Measurements from ENCODE around the gene IL20RB. TPM values are rescaled to one million over a fixed set of nuclear protein-coding genes. Genes with fewer than 3 reads are reported as not detected.
"Not testable (repeated sequence)": the region's sequence is repeated elsewhere in the genome, so short reads cannot be mapped to it uniquely, and the experiment has no call there.

The IL20RB gene
- total and polyA plus RNA-seq, 2 donors (not counting 3 experiments of a cell fraction or from before 2014, with no cell fraction given) = 0.79 to 1.6 TPM

DNA sequence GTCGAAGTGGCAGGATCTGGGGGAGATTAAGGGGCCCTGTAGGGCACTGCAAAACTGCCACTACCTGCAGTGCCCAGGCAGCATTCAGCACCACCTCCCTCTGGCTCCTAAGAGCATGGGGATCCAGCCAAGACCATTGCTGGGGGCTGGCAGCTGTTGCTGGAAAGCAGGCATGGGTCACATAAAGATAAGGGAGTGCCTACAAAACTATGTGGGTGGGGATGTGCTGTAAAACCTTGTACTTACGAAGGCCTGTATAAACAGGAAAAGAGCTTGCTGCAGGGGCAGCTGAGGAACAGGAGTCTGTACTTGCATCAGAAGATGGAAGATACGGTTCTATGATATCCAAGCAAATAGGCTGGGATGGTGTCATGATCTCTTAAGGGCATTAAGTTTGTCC lies 27.1 kb downstream of the IL20RB start:
- no peaks in the 10 kb centered on the region for H3K27me3 ChIP-seq (ENCODE audit: control insufficient read depth in 2 of 2, insufficient read depth in 2 of 2, low read length in 2 of 2)
- POLR2A ChIA-PET = no interaction called here
- H4K20me1 ChIP-seq (replicated peaks; ENCODE audit: control insufficient read depth, extremely low read depth, insufficient read depth, low read length) = no peaks in the 10 kb centered on the region
- TF ChIP-seq MYC (IDR thresholded peaks at IDR 0.05; ENCODE audit: low read depth, low read length) (no peak), EZH2 (IDR thresholded peaks at IDR 0.05; ENCODE audit: borderline replicate concordance, low read depth, low read length, severe bottlenecking) (no peak), FOS (IDR thresholded peaks at IDR 0.05; ENCODE audit: borderline replicate concordance, insufficient read depth, low read length) (no peak), JUN (IDR thresholded peaks at IDR 0.05; ENCODE audit: borderline replicate concordance, insufficient read depth, insufficient read length, low read depth) (no peak), GATA2 (IDR thresholded peaks at IDR 0.05; ENCODE audit: insufficient read depth, insufficient read length, low read depth, low read length) (no peak), POLR2AphosphoS5 (IDR thresholded peaks at IDR 0.05; ENCODE audit: insufficient read depth, low read depth, low read length) (no peak), CTCF (IDR thresholded peaks at IDR 0.05; ENCODE audit: extremely low read depth in 1 of 2, insufficient read depth in 1 of 2, low read depth in 1 of 2, low read length in 2 of 2) (no peak), POLR2A (IDR thresholded peaks at IDR 0.05; ENCODE audit: low read depth, low read length) (no peak)
- TF ChIP-seq, protein P1, sequence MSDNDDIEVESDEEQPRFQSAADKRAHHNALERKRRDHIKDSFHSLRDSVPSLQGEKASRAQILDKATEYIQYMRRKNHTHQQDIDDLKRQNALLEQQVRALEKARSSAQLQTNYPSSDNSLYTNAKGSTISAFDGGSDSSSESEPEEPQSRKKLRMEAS (IDR thresholded peaks at IDR 0.05; ENCODE audit: insufficient read depth, insufficient read length) = no peak
- FAIRE-seq (no peak), DNase-seq (ENCODE audit: low read depth, low spot score) (peak; percentile 66)
- no peak overlapping the region for H3K4me3 ChIP-seq (replicated peaks in 1 of 3; ENCODE audit: insufficient read depth in 1 of 3, low read depth in 1 of 3, low read length in 3 of 3)
- no peak overlapping the region for H3K4me2 ChIP-seq (ENCODE audit: insufficient read depth, low read length)
- H3K36me3 ChIP-seq (ENCODE audit: control insufficient read depth in 2 of 2, extremely low read depth in 1 of 2, insufficient read depth in 2 of 2, low read length in 2 of 2) = no peaks in the 10 kb centered on the region
- no peaks in the 10 kb centered on the region for H3K9me3 ChIP-seq (replicated peaks; ENCODE audit: control insufficient read depth, insufficient read depth, low read length)
- no peak overlapping the region for H3K27ac ChIP-seq (ENCODE audit: insufficient read depth, low read depth, low read length)
- H3K79me2 ChIP-seq (ENCODE audit: control insufficient read depth, insufficient read depth, low read length) = no peaks in the 10 kb centered on the region
- H3K9ac ChIP-seq (replicated peaks; ENCODE audit: extremely low read depth, insufficient read depth, low read length) = no peak overlapping the region
- dilution Hi-C loops (cut with MboI; ENCODE audit: extremely low pct_ligation_motif_present, low sequenced_read_pairs) (no loop called here), intact Hi-C loops (cut with micrococcal nuclease) (no loop called here)
- no TSS peak for BruUV-seq (replicated peaks)
- CTCF ChIA-PET = interaction anchor here (0.9 to 2.3 kb wide), 2 partner anchors 9 to 29 kb away, joined by 3 to 5 read pairs; no protein-coding TSS in a partner anchor
- no peaks in the 10 kb centered on the region for H3K9me1 ChIP-seq (replicated peaks; ENCODE audit: control insufficient read depth, extremely low read depth, insufficient read depth, low read length)
- no peaks in the 10 kb centered on the region for H3K4me1 ChIP-seq (ENCODE audit: control insufficient read depth, extremely low read depth, insufficient read depth, low read length)
- no peak overlapping the region for H2AFZ ChIP-seq (ENCODE audit: low read depth, low read length)

DNA sequence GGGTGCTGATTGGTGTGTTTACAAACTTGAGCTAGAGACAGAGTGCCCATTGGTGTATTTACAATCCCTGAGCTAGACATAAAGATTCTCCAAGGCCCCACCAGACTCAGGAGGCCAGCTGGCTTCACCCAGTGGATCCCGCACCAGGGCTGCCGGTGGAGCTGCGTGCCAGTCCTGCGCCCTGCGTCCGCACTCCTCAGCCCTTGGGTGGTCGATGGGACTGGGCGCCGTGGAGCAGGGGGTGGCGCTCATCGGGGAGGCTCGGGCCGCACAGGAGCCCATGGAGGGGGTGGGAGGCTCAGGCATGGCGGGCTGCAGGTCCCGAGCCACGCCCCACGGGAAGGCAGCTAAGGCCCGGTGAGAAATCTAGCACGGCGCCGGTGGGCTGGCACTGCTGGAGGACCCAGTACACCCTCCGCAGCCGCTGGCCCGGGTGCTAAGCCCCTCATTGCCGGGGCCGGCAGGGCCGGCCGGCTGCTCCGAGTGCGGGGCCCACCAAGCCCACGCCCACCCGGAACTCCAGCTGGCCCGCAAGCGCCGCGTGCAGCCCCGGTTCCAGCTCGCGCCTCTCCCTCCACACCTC lies 29.7 kb downstream of the IL20RB start:
- H3K27ac ChIP-seq (ENCODE audit: insufficient read depth, low read depth, low read length) = not testable (repeated sequence)

More for the DNA sequence above, 29.7 kb downstream of the IL20RB start:
- BruUV-seq (replicated peaks); intact Hi-C loops (cut with micrococcal nuclease); H3K4me1 ChIP-seq (ENCODE audit: control insufficient read depth, extremely low read depth, insufficient read depth, low read length); H3K9me1 ChIP-seq (replicated peaks; ENCODE audit: control insufficient read depth, extremely low read depth, insufficient read depth, low read length); H3K9ac ChIP-seq (replicated peaks; ENCODE audit: extremely low read depth, insufficient read depth, low read length); H3K4me3 ChIP-seq (replicated peaks in 1 of 3; ENCODE audit: insufficient read depth in 1 of 3, low read depth in 1 of 3, low read length in 3 of 3); H3K9me3 ChIP-seq (replicated peaks; ENCODE audit: control insufficient read depth, insufficient read depth, low read length); H3K36me3 ChIP-seq (ENCODE audit: control insufficient read depth in 2 of 2, extremely low read depth in 1 of 2, insufficient read depth in 2 of 2, low read length in 2 of 2); H2AFZ ChIP-seq (ENCODE audit: low read depth, low read length); FAIRE-seq; POLR2A ChIA-PET; H4K20me1 ChIP-seq (replicated peaks; ENCODE audit: control insufficient read depth, extremely low read depth, insufficient read depth, low read length); H3K79me2 ChIP-seq (ENCODE audit: control insufficient read depth, insufficient read depth, low read length); dilution Hi-C loops (cut with MboI; ENCODE audit: extremely low pct_ligation_motif_present, low sequenced_read_pairs); H3K4me2 ChIP-seq (ENCODE audit: insufficient read depth, low read length); DNase-seq (ENCODE audit: low read depth, low spot score); H3K27me3 ChIP-seq (ENCODE audit: control insufficient read depth in 2 of 2, insufficient read depth in 2 of 2, low read length in 2 of 2): not testable (repeated sequence)
- CTCF ChIA-PET = interaction anchor here (0.7 kb wide), 1 partner anchor 11 kb away, joined by 3 read pairs; no protein-coding TSS in a partner anchor

Data from endothelial cell of umbilical vein (primary cell).